HL-60/S4 treated with retinoic acid at 250 ng/mL for 4 days and 3 days (cell line): Measurements from ENCODE around the gene UMODL1.
"Not testable (repeated sequence)": the region's sequence is repeated elsewhere in the genome, so short reads cannot be mapped to it uniquely, and the experiment has no call there.

Experiments
- in situ Hi-C: fragments of 300-500 bp; cut with MboI; formaldehyde crosslinking; loops from 2 replicates; pipeline ENCODE4 v1.7.0; 2022; ENCODE audit warnings: low sequenced_read_pairs

UMODL1 gene

GRCh38 chr21:42078247-42079007 is 7.3 kb downstream of the UMODL1 start:
- in situ Hi-C loops = not testable (repeated sequence)

DNA sequence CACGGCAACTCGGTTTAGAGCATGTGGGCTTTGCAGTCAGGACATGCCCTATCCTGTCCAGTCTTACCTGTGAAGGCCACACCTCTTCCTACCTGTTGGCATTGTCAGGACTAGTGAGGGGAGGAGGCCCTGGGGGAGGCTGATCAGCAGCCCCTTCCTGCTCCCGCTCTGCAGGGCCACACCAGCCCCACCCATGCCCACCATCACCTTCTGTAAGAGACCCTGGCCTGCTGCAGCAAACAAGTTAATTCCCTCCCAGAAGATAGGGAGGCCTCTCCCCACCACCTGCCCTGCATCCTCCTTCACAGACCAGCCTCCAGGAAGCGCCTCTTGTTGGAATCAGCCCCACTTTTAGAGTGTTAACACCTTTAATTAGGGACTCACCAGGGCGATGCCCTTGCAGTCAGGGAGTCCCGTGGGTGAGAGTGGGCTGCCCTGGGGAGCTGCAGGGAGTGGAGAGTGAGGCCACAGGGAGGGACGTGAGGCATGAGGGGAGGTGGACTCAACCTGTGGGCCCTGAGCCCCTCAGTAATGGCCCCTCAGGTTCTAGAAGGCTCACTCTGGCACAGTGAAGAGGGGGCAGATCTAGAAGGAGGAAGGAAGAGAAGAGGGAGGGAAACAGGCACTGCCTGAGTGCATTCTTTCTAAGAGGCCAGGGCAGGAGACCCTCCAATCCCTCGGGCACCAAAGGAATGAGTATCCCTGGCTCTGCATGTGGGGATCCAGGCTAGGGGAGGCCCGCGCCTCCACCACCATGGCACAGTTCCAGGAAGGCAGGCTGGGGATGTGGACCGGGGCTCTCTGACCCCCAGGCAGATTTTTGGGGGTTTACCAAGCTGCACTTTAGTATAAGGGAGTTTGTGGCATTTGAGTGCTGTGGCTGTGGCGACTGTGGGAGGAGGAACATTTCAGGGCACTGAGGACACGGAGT is 8.2 kb downstream of the UMODL1 start:
- in situ Hi-C loops = no loop called here

DNA sequence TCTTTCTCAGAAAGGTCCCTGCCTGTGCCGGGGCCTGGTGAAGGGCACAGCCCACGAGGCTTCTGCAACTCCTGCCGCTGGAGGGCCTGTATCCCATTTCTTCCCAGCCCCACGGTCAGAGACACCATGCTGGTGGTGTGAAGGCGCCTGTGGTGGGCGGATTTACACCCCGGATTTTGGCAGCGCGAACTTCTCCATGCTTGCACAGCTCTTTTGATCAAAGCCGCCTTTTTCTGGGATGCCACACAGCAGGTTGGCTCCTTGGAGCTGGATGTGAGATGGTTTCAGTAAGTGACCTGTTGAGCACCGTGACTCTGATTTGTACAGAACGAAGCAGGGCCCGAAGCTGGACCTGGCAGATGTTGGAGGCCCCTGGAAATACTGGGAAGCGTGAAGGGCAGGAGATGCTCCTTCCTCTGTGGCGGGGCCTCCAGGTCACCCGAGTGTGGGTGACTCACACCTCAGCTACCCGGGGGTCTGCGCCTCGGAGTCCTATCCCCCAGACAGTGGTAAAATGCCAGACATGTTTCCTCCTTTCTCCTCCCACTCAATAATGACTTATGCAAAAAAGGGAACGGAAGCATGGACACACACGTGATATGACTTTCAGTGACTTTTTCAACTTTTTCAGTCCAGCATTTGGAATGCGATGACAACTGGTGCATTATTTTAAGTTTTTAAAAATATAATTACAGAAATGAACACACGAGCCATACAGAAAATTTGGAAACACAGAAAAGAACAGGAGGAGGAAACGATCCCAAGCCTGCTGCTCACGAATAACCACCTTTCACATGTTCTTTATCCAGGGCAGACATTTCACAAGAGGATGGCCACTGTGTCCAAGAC is 9.0 kb downstream of the UMODL1 start:
- in situ Hi-C loops = no loop called here

DNA sequence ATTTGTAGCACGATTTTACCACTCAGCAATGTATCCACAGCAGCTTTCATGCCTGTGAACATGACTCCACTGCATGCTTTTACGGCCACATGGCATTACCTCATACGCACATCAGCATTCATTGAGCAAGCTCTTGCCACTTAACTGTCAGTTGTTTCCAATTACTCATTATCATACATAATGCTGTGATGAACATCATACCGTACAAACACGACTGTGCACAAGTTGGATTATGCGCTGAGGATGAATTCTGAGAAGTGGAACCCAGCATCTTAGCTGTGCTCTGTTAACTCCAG is 9.6 kb downstream of the UMODL1 start:
- in situ Hi-C loops = no loop called here

- in situ Hi-C loops = no loop called here
Observed at GRCh38 chr21:42081138-42081537, 10.0 kb downstream of the UMODL1 start.

DNA sequence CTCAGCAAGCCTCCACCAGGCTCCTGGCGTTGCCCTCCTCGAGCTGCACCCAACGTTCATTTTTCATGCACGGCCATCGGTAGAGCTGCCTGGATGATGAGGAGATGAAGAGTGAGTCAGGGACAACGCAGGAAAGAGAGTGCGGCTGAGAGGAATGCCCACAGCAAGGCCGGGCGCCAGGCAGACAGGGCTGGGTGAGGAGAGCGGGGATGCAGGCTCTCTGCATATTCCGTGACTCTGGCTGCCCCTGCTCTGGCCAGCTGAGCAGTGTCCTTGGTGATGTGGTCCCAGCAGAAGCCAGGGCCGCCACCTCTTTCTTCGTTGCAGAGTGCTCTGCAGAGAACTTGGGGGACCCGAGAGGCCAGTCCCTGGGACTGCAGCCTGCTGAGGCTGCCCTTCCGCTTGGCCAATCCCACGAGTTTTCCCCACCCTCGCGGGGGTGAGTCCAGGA is 10.8 kb downstream of the UMODL1 start:
- in situ Hi-C loops = no loop called here

GRCh38 chr21:42082501-42083360 is 11.6 kb downstream of the UMODL1 start:
- in situ Hi-C loops = no loop called here

DNA sequence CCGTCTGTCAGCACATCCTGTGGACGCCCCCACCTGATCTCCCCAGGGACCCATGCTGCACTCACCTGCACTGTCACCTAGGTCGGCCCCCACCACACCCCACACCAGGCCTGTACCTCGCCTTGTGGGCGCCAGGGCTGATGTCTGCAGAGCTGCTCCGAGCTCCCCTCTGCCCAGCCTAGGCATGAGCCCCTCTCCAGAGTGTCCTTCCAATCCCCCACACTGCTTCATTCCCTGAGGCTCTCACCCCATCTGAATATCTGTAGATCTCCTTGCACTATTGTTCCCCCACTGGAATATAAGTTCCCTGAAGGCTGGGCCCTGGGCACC is 12.2 kb downstream of the UMODL1 start:
- in situ Hi-C loops = no loop called here

DNA sequence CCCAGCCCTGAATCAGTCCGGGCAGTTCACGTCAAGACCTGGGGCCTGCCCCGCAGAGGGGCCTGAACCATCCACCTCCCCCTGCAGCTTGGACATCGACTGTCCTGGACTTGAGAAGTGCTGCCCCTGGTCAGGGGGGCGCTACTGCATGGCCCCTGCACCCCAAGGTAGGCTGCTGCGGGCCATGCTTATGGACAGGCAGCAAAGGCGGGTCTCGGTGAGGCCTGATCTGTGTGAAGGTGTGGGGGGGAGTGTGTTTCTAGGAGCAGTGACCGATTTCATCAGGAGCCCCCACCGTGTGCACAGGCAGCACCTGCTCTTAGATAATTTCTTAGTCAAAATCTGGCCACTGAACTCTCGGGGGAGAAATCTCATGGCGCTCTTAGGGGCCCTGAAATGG is 13.0 kb downstream of the UMODL1 start:
- in situ Hi-C loops = no loop called here

DNA sequence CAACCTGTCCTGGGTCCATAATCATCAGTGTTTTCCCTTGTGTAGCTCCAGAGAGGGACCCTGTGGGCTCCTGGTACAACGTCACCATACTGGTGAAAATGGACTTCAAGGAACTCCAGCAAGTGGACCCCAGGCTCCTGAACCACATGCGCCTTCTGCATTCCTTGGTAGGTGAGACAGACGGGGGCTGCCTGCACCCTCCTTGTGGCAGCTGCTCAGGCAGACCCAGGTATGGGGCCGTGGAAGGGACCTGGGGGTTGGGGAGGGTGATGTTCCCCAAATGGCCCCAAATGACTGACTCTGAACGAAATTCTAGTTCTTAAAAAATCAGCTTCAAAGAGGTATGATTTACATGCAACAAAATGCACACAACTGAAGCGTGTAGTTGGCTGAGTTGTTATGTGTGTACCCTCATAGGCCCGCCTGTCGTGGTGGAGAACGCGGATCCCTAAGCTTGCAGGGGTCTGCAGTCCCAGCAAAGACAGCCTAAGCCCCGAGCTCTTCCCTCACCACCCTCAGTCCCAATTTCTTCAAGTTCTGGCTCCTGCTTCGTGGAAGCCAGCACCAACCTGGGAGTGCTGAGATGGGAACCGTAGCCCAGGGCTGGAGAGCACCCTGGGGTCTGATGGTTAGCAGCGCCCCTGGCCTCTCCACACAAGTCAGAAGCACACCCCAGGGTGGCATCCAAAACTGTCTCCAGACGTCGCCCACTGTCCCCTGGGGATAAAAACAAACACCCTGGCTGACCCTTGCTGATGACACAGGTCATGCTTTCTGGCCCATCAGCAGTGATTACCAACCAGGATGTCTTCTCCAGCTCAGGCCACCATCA is 14.3 kb downstream of the UMODL1 start:
- in situ Hi-C loops = no loop called here

- in situ Hi-C loops = no loop called here
Observed at GRCh38 chr21:42086969-42087368, 15.9 kb downstream of the UMODL1 start.

GRCh38 chr21:42088148-42088547 is 17.0 kb downstream of the UMODL1 start:
- in situ Hi-C loops = no loop called here

- in situ Hi-C loops = no loop called here
Observed at GRCh38 chr21:42088658-42089057, 17.5 kb downstream of the UMODL1 start.

DNA sequence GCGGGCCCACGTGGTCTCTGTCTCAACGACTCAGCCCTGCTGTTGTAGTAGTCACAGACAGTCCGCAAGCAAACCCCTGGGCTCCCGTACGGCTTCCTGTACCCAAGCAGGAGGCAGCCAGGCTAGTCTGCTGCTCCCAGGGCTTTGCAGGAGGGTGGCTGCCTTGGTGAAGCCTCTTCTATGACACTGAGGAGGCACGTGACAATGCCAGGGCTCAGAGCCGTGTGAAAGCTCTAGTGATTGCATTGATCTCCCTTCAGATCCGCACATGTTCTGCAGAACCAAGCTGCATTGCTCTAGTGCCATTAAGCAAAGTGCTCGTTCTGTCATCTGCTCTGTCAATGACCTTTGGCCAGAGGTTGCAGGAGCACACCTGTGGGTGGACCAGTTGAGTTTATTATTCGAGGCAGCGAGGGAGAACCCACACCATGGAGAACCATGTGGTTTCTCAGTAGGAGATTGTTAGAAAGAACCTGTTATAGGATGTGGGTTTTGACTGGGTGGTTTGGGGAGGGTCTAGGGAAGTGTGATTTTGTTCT is 18.0 kb downstream of the UMODL1 start:
- in situ Hi-C loops = no loop called here

- in situ Hi-C loops = no loop called here
Observed at GRCh38 chr21:42089665-42090310, 18.7 kb downstream of the UMODL1 start.

DNA sequence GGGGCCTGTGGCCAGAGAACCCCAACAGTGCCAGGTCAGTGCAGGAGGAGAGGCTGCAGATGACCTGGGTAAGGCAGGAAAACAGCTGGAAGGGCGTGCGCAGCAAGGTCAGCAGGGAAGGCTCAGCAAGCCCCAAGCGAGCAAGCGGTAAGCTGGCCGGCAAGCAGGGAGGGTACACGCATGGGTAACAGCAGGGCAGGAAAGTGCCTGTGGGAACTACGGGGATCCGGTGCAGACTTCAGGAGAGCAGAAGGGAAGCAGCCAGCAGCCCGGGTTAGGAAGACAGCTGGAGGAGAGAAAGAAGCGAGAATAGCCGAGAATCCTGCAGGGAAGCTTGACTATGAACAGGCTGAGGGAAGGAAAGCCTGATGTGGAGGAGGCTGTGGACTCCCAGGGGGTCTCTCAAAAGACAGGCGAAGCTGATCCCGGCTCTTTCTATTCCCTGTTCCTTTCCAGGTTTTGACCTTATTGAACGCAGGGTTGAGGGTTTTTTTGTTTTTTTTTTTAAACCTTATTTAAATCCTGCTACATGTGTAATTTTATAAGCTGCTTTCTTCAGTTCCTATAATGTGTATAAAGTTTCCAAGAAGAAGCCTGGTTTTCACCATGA is 20.9 kb downstream of the UMODL1 start:
- in situ Hi-C loops = no loop called here

GRCh38 chr21:42092771-42093170 is 21.7 kb downstream of the UMODL1 start:
- in situ Hi-C loops = no loop called here

- in situ Hi-C loops = no loop called here
Observed at GRCh38 chr21:42093186-42093585, 22.1 kb downstream of the UMODL1 start.
